HG03159 (cell line): ENCODE results near the gene NPPC.
"Not testable (repeated sequence)": the region's sequence is repeated elsewhere in the genome, so short reads cannot be mapped to it uniquely, and the experiment has no call there.

Source experiments
- ATAC-seq: cut with Tn5 transposase; IDR thresholded peaks from one replicate; pipeline ENCODE4 v1.9.1; 2021; ENCODE audit warnings: mild to moderate bottlenecking, moderate library complexity; ENCODE audit not compliant: unreplicated experiment

NPPC gene

DNA sequence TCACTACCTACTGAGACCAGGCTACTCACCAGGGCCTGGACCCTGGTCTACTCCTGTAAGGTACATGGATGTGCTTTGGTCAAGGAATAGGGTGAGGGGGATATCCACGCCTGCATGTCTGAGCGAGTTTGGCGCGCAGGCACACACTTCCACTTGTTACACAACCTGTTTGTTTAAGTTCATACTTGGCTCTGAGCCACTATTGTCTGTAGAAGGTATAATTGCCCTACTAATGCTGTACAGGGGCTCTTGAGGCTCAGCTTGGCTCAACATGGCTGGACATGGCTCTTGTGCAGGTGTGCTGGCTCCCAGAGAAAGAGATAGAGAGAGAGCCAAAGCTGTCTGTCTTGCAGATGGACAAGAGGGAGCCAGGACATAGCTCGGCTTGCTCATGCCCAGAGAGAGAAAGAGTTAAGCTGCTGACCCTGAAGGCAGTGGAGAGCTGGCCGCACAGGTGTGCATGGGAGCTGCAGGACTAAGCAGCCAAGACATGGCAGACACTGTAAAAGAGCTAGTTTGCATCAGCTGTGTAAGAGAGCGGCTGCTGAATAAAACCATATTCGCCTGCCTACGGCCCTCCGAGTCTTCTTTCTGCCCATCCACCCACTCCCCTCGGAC lies 35.2 kb downstream of the NPPC start:
- no peak for ATAC-seq

DNA sequence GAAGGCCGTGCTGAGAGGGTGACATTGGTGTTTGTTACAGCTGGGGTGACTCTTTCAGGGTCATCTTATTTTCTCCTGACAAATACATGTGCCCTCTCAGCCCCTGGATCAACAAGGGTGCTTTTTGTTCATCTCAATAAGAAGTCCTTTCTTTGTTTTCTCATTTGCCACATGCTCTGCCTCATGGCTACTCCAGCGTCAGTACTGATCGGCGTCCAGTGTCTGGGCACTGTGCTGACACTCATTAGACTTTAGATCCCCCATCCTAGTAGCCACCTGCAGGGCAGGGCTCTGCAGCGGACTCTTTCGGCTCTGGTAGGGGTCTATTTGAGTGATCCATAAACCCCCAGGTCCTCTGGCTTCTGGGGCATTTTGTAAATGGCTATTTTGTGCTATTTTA lies 38.4 kb downstream of the NPPC start:
- no peak for ATAC-seq

DNA sequence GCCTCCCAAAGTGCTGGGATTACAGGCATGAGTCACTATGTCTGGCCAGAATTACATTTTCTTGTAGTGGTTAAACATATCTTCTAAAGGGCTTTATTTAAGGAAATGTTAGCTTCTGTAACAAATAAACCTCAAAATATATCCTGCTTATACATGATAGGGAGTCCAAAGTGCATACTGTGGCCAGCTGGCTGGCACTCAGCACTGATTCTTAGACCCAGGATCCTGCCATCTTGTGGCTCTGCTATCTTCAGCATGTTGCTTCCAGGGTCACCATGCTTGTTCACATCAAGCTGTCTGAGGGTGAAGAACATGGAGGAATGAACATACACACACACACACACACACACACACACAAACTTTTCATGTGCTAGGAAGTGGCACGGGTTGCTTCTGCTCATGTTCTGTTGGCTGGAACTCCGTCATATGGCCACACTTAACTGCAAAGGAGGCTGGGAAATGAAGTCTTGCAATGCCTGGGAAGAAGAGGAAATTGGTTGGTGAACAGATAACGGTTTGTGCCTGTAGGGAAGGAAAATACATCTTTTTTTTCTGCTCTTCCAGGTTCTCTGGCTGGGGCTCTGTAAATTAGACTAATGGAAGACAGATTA lies 40.0 kb downstream of the NPPC start:
- ATAC-seq, result no peak

DNA sequence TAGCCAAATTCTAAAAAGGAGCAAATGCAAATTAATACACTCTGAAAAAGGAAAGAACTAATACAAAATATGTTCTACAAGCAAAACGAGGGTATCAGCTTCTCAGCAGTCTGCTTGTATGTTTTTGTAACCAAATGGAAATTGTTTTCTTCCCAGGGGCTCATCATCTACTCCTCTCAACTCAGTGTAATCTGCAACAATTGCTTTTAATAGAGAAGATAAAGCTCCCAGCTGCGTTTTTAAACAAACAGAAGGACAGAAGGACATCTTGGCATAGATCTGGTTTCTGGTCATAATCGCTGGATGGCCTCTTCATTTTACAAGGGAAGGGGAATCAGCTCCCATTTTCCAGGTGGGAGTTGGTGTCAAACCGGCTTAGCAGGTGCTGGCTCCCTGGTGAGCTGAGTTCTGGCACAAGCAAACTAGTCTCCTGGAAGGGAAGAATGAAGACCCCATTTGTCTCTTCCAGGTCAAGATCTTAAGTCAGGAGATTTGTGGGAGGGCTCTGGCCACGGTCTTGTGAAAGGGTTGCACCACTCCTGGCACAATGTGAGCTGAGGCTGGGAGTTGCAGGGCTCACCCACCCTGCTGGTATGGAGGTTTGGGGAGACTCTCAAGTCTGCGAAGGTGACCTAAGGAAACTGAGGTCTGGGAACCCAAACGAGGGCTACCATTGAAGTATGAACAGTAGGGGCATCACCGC lies 41.6 kb downstream of the NPPC start:
- no peak for ATAC-seq

DNA sequence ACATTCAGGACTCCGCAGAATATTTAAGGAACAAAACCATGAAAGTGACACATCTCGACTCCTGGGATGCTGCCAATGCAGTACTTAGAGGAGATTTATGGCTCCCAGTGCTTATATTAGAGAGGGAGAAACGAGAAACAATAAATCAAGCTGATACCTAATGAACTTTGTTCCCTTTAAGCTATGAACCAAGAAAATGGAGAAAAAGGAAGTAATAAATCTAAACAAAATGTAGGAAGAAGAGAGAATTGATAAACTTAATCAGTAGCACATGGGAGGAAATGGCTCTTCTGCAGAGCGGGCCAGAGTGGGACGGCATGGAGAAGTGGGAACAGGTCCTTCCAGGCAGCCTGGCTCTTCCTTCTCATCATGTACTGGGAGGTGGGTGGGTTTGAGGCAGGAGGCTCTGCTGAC lies 42.7 kb downstream of the NPPC start:
- no peak for ATAC-seq

GRCh38 chr2:231882646-231883045 lies 43.5 kb downstream of the NPPC start:
- ATAC-seq, result no peak

GRCh38 chr2:231880371-231880770 lies 45.8 kb downstream of the NPPC start:
- ATAC-seq, result not testable (repeated sequence)

- no peak for ATAC-seq
Measured at GRCh38 chr2:231879216-231879615, 47.0 kb downstream of the NPPC start.

GRCh38 chr2:231877533-231878456 lies 48.4 kb downstream of the NPPC start:
- no peak for ATAC-seq

GRCh38 chr2:231874944-231875343 lies 51.3 kb downstream of the NPPC start:
- no peak for ATAC-seq
